ENCODE measurements around the gene SND1.

- TF ChIP-seq POLR2AphosphoS5 (IDR thresholded peaks at IDR 0.05) (no peak), POLR2A (IDR thresholded peaks at IDR 0.05) (no peak), CTCF (IDR thresholded peaks at IDR 0.05) (no peak)
Observed at GRCh38 chr7:127666602-127667001, 14.6 kb downstream of the SND1 start.

Measured in transverse colon (tissue), 4 donors.